Endothelial cell of umbilical vein (primary cell): ENCODE results near the gene CHST14. TPM values are rescaled to one million over a fixed set of nuclear protein-coding genes. Genes with fewer than 3 reads are reported as not detected.

Experiments used
- BruUV-seq: library from RNA; stranded (reverse); fragments of 400-500 nt; replicated peaks from 2 replicates; lab custom pipeline; 2021; lab: Mats Ljungman, UMichigan
- CTCF ChIA-PET: fragments of 300-600, 350-600 bp; sonication (Branson Sonifier 250); formaldehyde crosslinking; loops from one replicate; lab custom pipeline; 2021; ENCODE audit warnings: antibody characterized with exemption, inconsistent platforms; lab: Charles Lee
- POLR2A ChIA-PET: fragments of 300-600, 350-600 bp; sonication (Branson Sonifier 250); formaldehyde crosslinking; loops from one replicate; lab custom pipeline; 2021; ENCODE audit warnings: antibody characterized with exemption, inconsistent platforms; lab: Charles Lee
- DNase-seq: peaks from one replicate; pipeline ENCODE4 v3.0.0-alpha.2; 2011; ENCODE audit warnings: low read depth, low spot score
- FAIRE-seq: peaks from 2 replicates; lab custom pipeline; 2011; peaks lifted over from hg19 to GRCh38; lab: Jason Lieb, UNC
- H2AFZ ChIP-seq: 2 replicates; pipeline ENCODE4 v1.6.0; 2012; ENCODE audit warnings: low read depth, low read length, control low read depth, inconsistent platforms
- H3K27ac ChIP-seq: 2 replicates; pipeline ENCODE4 v1.5.1; 2011; ENCODE audit warnings: low read depth, mild to moderate bottlenecking, control low read depth, low read length, moderate library complexity; ENCODE audit not compliant: insufficient read depth
- H3K27me3 ChIP-seq, 2 experiments: 2 replicates each; pipeline versions ENCODE4 v1.6.0 to v1.6.1; 2011; ENCODE audit warnings: low read length in 2 of 2, mixed read lengths in 1 of 2; ENCODE audit not compliant: control insufficient read depth in 2 of 2, insufficient read depth in 2 of 2
- H3K36me3 ChIP-seq, 2 experiments: 2 replicates in 1 of 2; 3 replicates in 1 of 2; pipeline ENCODE4 v1.5.1; 2011; ENCODE audit warnings: low read length in 2 of 2, mild to moderate bottlenecking in 1 of 2, moderate library complexity in 1 of 2; ENCODE audit not compliant: control insufficient read depth in 2 of 2, insufficient read depth in 2 of 2; ENCODE audit errors: extremely low read depth in 1 of 2
- H3K4me1 ChIP-seq: 3 replicates; pipeline ENCODE4 v1.5.1; 2011; ENCODE audit warnings: mild to moderate bottlenecking, low read length; ENCODE audit not compliant: control insufficient read depth, insufficient read depth; ENCODE audit errors: extremely low read depth
- H3K4me2 ChIP-seq: 2 replicates; pipeline ENCODE4 v1.6.1; 2011; ENCODE audit warnings: low read length, control low read depth, mixed read lengths; ENCODE audit not compliant: insufficient read depth
- H3K4me3 ChIP-seq, 3 experiments: fragments of 200-600 bp in 1 of 3; sonication (generic), shearing (Covaris generic) in 1 of 3; replicated peaks in 1 of 3; 2 replicates each; pipeline ENCODE4 v1.5.1; 2011 to 2016; ENCODE audit warnings: control low read depth in 3 of 3, low read length in 3 of 3, mild to moderate bottlenecking in 2 of 3, inconsistent platforms in 1 of 3, low read depth in 1 of 3, moderate library complexity in 1 of 3; ENCODE audit not compliant: insufficient read depth in 1 of 3
- H3K79me2 ChIP-seq: 2 replicates; pipeline ENCODE4 v1.6.0; 2012; ENCODE audit warnings: low read length, inconsistent platforms; ENCODE audit not compliant: control insufficient read depth, insufficient read depth
- H3K9ac ChIP-seq: replicated peaks from 2 replicates; pipeline ENCODE3; 2011; ENCODE audit warnings: low read length, control low read depth; ENCODE audit not compliant: insufficient read depth; ENCODE audit errors: extremely low read depth
- H3K9me1 ChIP-seq: replicated peaks from 3 replicates; pipeline ENCODE4 v1.6.0; 2011; ENCODE audit warnings: mild to moderate bottlenecking, low read length; ENCODE audit not compliant: control insufficient read depth, insufficient read depth; ENCODE audit errors: extremely low read depth
- H3K9me3 ChIP-seq: replicated peaks from 2 replicates; pipeline ENCODE4 v1.5.1; 2012; ENCODE audit warnings: low read length, inconsistent platforms; ENCODE audit not compliant: control insufficient read depth, insufficient read depth
- H4K20me1 ChIP-seq: replicated peaks from 2 replicates; pipeline ENCODE3; 2011; ENCODE audit warnings: mild to moderate bottlenecking, low read length; ENCODE audit not compliant: control insufficient read depth, insufficient read depth; ENCODE audit errors: extremely low read depth
- CTCF ChIP-seq, 2 donors: IDR thresholded peaks; 1 replicate in 1 of 2; 2 replicates in 1 of 2; pipeline ENCODE4 v1.5.1; 2011; ENCODE audit warnings: low read length in 2 of 2, mild to moderate bottlenecking in 2 of 2, moderate library complexity in 2 of 2, control low read depth in 1 of 2, inconsistent platforms in 1 of 2, low read depth in 1 of 2; ENCODE audit not compliant: insufficient read depth in 1 of 2; ENCODE audit errors: extremely low read depth in 1 of 2
- EZH2 ChIP-seq: IDR thresholded peaks from 2 replicates; pipeline ENCODE4 v1.6.1; 2012; ENCODE audit warnings: borderline replicate concordance, low read depth, mild to moderate bottlenecking, moderate library complexity, low read length, inconsistent platforms; ENCODE audit not compliant: severe bottlenecking
- FOS ChIP-seq: IDR thresholded peaks from 2 replicates; pipeline ENCODE4 v1.6.1; 2011; ENCODE audit warnings: mild to moderate bottlenecking, low read length, moderate library complexity, borderline replicate concordance; ENCODE audit not compliant: insufficient read depth
- JUN ChIP-seq: IDR thresholded peaks from 2 replicates; pipeline ENCODE4 v1.6.1; 2011; ENCODE audit warnings: borderline replicate concordance, low read depth; ENCODE audit not compliant: insufficient read length, insufficient read depth
- MAX ChIP-seq: IDR thresholded peaks from 2 replicates; pipeline ENCODE4 v1.6.1; 2011; ENCODE audit not compliant: insufficient read depth, insufficient read length
- MYC ChIP-seq: IDR thresholded peaks from one replicate; pipeline ENCODE4 v1.6.1; 2011; ENCODE audit warnings: mild to moderate bottlenecking, low read depth, low read length
- POLR2A ChIP-seq: IDR thresholded peaks from 2 replicates; pipeline ENCODE4 v1.6.1; 2012; ENCODE audit warnings: low read depth, mild to moderate bottlenecking, control low read depth, low read length
- POLR2AphosphoS5 ChIP-seq: IDR thresholded peaks from 2 replicates; pipeline ENCODE4 v1.6.1; 2012; ENCODE audit warnings: low read depth, mild to moderate bottlenecking, control low read depth, low read length, moderate library complexity; ENCODE audit not compliant: insufficient read depth
- dilution Hi-C: fragments of 300-500 bp; cut with MboI; formaldehyde crosslinking; loops from one replicate; pipeline ENCODE4 v1.15.0; 2019; ENCODE audit warnings: low sequenced_read_pairs; ENCODE audit not compliant: extremely low pct_ligation_motif_present
- intact Hi-C: fragments of 100-400 bp; cut with micrococcal nuclease; formaldehyde crosslinking; loops from one replicate; pipeline ENCODE4 v1.10.0; 2022
- polyA plus RNA-seq, 4 experiments: library from polyadenylated mRNA; depleted of rRNA in 3 of 4; stranded (reverse) in 3 of 4; unstranded in 1 of 4; fragments of >200 nt; gene quantifications; 2 replicates each; pipeline versions ENCODE4 v1.2.1 to v1.2.3, GENCODE V29; 2011 to 2012; ENCODE audit warnings: missing spikeins in 1 of 4
- total RNA-seq: library from RNA; stranded (reverse); gene quantifications from 2 replicates; pipeline ENCODE4 v1.2.3, GENCODE V29; 2021

The CHST14 gene
- total and polyA plus RNA-seq, 2 donors (not counting 3 experiments of a cell fraction or from before 2014, with no cell fraction given) = 35.1 to 49.2 TPM

- H3K4me2 ChIP-seq = no peak overlapping the region
- intact Hi-C loops (no loop called here), dilution Hi-C loops (no loop called here)
- peaks cover 15% of the 10 kb centered on the region for H3K79me2 ChIP-seq
- no peaks in the 10 kb centered on the region for H3K9me1 ChIP-seq
- H3K27ac ChIP-seq = no peak overlapping the region
- no peak for TF ChIP-seq EZH2
- TF ChIP-seq JUN = no peak
- no peak for TF ChIP-seq MYC
- TF ChIP-seq CTCF (IDR thresholded peaks at IDR 0.05; ENCODE audit: extremely low read depth in 1 of 2, insufficient read depth in 1 of 2, low read depth in 1 of 2, low read length in 2 of 2) = no peak
- TF ChIP-seq FOS = no peak
- TF ChIP-seq MAX = no peak
- TF ChIP-seq POLR2A = no peak
- no peak for TF ChIP-seq POLR2AphosphoS5
- BruUV-seq = no TSS peak
- no peaks in the 10 kb centered on the region for H3K36me3 ChIP-seq
- FAIRE-seq (no peak), DNase-seq (no peak)
- no peak overlapping the region for H2AFZ ChIP-seq
- H3K9ac ChIP-seq = no peak overlapping the region
- H3K27me3 ChIP-seq = no peaks in the 10 kb centered on the region
- ChIA-PET POLR2A (no interaction called here), CTCF (interaction anchor here (0.8 to 2.0 kb wide), 3 partner anchors 20 to 170 kb away, joined by 3 to 5 read pairs (median 4); no protein-coding TSS in a partner anchor)
- H3K9me3 ChIP-seq = no peaks in the 10 kb centered on the region
- H4K20me1 ChIP-seq = no peaks in the 10 kb centered on the region
- H3K4me1 ChIP-seq = no peaks in the 10 kb centered on the region
- H3K4me3 ChIP-seq = no peak overlapping the region
These were observed 20.7 kb upstream of the CHST14 start for GRCh38 chr15:40450047-40450446.
